NCI-H1436 treated with DMSO at 0.1 percent for 48 hours (cell line): ENCODE results near the gene HES6.

ENCODE experiments used
- DNase-seq: peaks from one replicate; lab custom pipeline; 2025; lab: John Stamatoyannopoulos, UW

Gene HES6, protein sequence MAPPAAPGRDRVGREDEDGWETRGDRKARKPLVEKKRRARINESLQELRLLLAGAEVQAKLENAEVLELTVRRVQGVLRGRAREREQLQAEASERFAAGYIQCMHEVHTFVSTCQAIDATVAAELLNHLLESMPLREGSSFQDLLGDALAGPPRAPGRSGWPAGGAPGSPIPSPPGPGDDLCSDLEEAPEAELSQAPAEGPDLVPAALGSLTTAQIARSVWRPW

DNA sequence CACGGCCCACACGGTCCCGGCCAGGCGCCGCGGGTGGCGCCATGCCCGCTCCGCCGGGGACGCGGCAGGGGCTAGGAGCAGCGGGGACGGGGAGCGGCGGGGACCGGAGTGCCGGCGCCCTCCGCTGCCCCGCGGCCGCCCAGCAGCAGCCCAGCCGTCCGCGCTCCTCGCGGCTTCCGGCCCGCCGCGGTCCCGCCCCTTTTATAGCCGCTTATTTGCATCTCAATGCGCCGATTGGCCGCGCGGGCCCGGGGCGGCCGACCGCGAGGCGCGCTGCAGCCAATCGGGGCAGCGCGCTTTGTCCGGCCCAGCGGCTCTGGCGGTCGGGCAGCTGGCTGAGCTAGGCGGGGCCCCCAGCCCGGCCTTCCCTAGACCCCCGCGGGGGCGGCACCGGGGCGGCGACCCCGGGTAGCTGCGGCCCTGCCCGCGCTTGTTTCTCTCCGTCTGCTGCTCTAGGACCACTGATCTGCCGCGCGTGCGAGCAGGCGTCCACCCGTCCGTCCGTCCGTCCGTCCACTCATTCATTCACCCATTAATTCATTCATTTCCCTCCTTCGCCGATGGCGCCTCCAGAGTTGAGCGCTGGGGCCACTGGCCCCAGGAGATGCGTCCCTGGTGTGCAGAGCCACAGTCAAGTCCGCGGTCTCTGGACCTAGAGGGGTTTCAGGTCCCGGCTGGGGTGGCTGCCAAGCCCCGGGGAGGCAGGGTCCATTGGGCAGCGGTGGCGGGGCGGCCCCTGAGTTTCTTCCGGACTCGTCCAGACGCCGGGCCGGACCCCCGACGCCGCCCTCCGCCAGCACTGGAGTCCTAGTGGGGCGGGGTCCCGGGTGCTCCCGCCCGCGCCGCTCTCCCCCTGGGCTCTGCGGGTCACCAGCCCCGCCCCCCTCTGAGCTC lies at the start of gene HES6:
HES6 (minus strand) TSS at position 176 of the 894 bp plus-strand sequence; CDS start at position 43, 133 bp downstream.
- DNase-seq = peak; percentile 53

DNA sequence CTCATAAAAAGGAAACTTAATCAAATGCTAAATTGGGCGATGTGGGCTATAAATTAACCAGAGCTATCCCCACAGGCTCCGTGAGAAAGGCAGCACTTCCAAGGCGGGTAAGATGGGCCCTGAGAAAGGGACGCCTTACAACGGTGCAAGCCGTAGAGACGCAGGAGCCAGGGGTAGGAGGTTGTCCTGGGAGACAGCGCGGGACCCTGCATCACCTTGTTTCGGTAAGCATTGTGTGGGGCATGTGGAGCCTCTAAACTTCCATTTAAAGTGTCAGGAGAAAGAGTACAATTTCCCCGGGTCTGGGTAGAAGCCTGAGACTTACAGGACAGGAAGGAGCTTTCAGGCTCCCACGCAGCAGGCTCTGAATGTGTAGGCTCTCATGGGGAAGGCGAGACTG lies 49.7 kb upstream of the HES6 start:
- DNase-seq = no peak

DNA sequence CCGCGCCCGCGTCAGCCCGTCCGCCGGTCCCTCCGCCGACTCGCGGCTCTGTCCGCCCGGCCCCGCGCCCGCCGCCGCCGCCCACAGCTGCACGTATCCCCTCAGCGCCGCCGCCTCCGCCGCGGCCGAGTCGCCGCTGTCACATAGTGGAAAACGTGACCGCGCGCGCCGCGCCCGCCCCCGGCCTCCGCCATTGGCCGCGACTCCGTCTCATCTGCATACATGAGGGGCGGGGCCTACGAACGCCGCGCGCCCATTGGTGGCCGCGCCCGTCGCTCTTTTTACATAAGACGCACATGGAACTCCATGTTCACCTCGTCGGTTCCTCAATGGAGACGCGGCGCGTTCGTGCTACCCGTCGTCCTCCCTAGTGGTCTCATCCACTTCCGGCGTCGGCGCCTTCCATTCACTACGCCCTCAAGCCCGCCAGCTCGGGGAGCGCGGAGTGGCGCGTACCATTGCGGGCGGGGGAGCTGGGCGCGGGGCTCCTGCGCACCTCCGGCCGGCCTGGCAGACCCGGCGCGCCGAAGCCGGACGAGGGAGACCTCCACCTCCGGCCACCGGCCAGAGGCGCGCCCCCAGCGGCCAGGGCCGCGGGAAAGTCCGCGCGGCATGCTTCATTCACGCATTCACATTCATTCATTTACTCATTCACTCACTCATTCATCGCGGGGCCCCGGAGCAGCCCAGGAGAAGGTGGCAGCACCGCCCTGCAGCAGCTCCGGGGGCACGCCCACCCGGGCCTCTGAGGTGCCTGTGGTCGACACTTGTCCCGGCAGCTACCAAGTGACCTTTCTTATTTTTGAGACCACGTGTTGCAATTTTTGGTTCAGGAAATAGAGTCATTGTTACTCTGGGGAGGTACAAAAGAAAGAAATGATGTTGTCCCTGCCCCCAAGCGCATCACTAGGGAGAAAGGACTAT lies 49.1 kb upstream of the HES6 start:
- peak; percentile 93 for DNase-seq

DNA sequence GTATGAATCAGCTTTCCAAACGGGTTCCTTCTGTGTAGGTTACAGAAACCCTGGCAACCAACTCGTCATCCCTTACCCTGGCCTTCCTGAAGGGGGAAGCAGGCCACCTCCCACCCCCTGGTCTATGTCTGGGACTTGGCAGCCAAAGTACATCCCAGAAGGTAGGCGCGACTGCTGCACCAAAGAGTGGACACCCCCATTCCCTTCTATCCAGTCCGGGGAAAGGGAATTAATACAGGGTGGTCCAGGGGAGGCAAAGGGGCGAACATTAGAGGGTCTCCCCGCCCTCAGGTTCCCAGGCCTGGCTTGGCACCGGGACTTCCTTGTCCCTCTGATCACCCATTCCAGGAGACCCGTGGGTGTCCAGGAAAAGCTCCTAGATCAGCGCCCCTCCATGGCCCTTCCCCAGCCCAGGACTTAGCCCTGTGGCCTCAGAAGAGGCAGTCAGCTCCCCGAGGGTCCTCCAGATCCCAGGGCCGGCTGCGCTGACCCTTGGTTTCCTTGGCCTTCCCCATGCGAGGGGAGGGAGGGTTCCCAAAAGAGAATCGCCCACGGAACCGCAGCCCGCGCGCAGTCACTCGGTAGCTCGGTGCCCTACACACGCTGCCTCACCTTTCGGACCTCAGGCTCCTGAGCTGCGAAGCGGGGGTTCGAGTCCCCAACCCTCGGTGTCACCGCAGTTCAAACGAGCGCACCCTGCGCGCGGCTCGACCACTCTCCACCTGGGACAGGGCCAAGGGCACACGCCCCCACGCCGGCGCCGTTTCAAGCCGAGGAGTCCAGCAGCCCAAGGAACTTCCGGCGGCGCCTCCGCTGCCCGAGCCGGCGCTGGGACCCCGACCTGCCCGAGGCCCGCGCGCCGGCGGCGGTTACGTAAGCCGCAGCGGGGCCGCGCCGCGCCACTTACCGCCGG lies 48.2 kb upstream of the HES6 start, which contains the start of gene PER2:
PER2 (minus strand) TSS at position 874 of the 913 bp plus-strand sequence. CDS start 10,674 bp downstream, outside the sequence.
- no peak for DNase-seq

DNA sequence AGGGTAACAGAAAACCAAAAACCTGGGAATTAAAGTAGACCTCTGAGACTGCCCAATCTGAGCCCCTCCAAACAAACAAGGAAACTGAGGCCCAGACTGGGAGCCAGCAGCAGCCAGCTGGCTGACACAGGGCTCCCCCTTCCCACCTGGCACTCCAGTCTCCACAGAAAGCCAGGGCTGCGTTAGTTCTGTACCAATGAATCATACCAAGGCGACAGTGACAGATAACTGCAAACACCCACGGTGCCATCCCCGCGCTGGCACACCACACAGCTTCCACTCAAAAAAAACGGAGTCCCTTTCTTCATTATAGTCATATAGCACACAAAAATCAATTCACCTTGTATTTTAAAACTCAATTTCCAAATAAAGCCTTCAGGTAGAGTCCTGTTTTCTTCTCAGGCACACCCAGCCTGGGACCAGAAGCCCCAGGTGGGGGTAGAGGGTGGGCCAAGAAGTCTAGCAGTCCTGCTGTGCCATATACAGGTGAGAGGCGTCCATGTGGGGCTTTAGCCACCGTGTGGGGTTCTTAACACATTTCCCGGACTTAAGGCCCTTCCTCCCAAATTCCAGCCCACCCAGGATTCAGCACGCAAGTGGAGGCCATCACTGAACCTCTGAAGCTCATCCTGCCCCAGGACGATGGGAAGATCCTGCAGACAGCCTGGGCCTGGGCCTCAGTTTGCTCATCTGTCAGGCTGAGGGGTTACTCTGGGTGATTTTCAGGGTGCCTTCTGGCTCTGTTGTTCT lies 47.3 kb upstream of the HES6 start:
- DNase-seq = no peak

DNA sequence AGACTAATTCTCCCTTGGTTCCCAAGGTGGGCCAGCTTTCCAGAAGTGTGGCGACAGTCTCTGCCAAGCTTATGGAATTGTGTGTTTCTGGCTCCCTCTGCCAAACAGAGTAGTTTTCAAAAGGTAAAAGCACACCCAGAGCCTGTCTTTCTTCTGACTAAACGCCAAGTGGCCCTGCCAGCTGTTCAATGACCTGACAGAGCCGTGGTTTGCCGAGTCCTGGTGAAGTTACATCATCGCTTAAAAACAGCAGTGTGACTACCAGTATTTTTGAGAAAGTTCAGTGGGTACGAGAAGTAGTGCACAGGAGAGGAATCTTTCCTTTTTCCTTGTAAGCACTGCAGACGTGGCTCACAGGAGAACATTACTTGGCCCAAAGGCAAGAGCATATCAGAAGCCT lies 46.7 kb upstream of the HES6 start:
- DNase-seq = no peak

DNA sequence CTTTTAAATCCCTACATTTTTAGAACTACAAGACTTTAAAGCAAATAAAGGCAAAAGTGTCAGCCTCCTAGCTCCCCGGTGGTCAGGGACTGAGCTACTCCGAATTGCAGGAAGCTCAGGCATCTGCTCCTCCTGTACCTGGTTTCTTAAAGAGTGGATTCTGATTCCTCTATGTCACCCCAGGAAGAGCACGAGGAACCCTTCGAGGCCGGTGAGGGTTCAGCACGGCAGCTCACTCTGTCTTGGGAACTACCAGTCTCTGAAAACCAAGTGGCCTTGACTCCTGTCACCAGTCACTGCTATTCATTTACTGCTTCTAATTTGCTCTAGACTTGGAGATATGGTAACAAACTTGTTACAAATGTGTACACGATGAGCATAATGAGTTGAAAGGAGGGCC lies 46.3 kb upstream of the HES6 start:
- no peak for DNase-seq

DNA sequence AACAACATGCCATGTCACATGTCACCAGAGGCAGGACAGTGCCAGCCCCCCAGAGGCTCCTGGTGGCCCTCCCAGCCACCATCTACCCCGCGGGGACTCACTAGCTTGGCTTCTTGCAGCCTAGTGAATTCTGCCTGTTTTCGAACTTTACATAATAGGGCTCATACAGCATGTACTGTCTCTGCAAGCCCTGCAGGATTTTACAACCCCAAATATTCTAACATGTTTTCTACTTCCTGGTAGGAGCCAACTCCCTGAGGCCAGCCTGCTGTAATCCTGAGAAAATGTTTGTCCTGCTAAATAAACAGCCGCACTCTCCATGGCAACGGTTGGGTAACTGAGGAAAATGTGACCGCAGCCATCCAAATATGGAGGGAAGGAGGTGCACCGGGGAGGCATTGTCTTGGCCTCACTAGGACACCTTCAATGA lies 45.8 kb upstream of the HES6 start:
- DNase-seq = no peak

DNA sequence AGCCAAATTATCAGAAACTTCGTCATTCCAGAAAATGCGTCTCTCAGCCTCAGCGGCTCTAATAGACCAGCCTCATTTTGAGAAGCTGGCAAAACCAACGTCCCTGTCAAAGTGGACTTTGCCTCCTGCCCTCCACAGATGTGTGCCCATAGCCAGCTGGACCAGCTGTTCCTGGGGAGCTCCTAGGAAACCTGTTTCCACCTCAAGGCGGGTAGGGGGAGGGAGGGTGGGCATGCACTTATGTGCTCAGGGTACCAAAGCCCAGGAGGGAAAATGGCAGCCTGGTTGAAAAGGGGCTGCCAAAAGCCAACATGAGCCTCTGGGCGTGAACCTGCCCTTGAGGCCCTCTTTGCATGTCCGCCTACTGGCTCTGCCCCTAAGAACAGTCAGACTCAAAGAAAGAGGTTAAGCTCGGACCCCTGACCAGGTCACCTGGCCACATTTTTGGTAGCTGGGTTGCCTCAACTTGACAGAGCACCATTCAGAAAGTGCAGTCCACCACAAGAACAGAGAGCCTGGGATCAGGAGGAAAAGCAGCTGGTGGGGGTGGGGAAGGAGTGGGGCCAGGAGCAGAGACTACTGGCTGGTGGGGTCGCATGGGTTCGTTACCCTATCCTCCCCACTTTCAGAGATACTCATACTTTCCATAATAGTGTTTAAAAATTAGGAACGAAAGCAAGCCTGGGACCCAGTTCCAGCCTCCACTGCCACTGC lies 45.1 kb upstream of the HES6 start:
- no peak for DNase-seq

DNA sequence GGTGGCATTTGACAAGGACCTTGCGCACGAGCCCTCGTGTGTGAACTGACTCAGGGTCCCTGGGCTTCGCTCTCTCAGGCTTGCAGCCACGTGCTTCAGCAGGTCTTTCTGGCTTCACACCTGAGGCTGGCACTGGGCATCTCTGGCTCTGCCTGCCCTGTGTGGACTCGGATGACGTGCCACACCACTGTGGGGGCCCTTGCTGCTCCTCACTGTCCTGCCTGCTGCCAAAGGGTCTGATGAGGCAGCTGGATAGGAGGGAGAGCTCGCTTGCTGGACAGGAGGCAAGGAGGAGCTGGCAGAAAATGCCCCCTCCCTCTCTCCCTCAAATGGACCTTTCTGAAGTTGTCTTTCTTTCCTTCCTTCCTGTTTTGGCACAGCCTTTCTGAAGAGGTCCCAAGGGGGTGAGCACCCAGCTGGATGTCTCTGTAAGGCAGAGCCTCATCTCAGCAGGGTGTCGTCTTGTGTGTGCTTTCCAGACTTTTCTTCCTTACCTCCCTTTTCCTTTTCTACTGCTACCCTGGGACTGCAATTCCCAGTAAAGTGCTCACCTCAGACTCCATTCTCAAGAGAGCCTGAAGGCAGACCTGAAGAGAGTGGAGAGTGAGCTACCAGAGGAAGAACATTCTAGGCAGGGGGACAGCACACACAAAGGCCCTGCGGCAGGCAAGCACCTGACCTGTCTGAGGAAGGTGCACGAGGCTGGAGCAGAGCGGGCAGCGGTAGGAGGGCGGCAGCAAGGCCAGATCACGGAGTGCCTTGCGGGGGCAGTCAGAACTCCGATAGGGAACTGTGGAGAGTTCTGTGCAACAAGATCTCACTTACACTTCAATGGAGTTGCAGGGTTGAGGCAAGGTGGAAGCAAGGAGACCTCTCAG lies 43.3 kb upstream of the HES6 start:
- no peak for DNase-seq

DNA sequence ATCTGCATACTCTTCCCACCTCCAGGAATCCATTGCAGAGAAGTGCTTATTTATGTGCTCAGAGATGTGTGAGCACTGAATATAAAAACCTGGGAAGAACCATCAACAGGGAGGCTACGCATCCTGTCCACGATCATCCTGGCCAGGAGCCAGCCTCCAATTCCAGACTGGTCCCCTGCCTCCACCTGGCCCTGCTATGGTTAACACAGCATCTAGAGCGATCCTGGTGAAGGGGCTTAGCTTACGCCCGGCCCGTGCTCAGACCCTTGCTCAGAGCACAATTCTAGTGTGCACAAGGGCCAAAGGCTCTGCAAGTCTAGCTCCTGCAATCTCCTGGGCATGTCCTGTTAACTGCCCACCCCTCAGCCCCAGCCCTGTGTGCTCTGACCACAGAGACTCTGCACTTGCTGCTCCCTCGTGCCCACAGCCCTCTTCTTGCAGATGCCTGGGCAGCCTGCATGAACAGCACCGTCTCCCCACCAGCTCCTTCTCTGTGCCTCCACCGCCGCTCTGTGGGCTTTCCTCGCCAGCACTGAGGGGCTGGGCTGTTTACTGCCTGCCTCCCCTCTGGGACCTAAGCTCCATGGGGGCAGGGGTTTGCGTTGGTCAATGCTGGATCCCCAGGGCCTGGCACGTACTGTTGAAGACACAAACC lies 42.1 kb upstream of the HES6 start:
- DNase-seq = no peak

DNA sequence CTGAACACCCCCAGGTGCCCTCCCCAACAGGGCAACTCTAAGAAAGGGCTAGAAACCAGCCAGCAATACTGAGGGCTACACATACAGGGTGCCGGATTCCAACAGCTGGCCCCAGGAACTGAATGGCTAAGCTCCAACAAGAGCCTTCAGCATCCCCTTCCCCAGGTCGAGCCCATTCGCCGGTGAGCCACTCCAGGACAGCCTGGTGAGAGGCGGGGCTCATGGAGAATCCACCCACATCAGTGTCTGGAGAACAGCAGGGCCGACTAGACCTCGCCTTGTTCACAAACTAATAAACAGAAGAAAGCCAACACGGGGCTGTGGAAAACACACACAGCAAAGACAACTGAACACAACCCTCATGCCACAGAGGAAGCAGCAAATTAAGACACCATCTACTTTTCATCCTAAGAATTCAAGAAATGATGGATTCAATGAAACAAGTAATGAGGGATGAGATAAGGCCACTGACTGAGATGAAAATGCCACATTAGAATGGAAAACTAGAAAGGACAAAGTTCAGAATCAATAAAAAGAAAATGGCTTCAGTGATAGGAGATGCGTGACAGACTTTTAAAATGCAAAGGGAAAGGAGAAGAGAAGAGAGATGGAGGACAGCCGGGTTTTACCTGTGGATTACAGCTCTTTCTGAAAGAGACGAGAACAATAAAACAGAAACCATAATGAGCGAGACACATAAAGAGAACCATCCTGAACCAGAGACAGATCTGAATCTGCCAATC lies 40.4 kb upstream of the HES6 start:
- no peak for DNase-seq

DNA sequence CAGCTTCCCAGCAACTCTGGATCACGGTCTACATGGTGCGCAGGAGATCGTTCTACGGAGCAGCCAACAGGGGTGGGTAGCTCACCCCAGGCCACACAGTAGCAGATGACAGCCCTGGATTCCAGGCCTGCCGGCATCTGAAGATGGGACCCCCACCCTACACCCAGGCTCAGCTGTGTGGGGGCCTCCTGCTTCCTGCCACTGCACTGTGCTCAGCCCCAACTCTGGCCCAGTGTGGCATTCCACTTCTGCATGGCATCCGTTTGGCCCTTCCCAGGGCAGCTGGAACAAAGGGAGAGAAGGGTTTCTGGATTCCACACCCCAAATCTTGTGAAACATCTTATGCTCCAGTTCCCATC lies 39.5 kb upstream of the HES6 start:
- DNase-seq = no peak

DNA sequence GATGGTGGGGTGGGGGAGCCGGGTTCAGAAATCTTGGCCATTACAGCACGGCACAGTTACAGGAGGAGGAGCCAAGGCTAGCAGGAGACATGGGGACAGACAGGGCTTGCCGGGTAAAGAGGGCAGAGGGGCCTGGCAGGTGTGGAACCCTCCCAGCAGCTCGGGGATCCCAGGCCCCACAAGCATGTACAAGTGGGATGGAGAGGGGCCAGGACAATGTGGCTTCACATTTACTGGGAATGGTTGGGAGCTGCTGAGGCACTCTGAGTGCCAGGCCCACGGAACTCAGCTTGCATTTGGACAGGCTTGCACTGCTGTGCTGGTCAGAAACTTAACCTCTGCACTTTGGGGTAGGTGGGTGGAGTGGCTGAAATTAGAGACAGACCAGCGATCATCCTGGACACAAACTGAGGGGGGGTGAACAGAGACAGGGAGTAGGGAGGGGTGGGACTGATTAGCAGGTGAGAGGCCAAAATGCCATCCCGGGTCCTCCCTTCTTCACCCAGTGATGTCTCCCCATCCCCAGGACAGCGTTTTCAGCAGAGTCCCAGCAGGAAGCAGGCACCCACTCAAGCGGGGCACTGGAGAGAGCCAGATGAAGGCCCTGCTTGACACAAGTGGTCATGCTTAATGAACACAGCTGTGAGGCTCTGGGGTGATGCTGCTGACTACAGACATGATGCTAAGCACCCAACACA lies 38.9 kb upstream of the HES6 start:
- DNase-seq = no peak

DNA sequence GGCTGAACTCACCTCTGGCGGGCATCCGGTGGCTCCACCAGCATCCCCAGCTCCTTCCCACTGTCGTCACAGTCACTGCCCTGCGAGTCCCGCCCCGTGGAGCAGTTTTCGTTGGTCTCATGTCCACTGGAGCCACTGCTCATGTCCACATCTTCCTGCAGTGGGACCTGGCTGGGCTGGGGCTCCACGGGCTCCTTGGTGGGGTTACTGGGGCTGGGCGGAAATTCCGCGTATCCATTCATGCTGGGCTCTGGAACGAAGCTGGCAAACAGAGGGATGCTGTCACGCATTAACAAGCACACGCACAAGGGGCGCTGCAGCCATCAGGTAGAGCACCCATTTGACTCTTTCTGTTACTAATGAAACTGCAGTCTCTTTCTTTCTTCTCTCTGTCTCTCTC lies 37.9 kb upstream of the HES6 start:
- no peak for DNase-seq

DNA sequence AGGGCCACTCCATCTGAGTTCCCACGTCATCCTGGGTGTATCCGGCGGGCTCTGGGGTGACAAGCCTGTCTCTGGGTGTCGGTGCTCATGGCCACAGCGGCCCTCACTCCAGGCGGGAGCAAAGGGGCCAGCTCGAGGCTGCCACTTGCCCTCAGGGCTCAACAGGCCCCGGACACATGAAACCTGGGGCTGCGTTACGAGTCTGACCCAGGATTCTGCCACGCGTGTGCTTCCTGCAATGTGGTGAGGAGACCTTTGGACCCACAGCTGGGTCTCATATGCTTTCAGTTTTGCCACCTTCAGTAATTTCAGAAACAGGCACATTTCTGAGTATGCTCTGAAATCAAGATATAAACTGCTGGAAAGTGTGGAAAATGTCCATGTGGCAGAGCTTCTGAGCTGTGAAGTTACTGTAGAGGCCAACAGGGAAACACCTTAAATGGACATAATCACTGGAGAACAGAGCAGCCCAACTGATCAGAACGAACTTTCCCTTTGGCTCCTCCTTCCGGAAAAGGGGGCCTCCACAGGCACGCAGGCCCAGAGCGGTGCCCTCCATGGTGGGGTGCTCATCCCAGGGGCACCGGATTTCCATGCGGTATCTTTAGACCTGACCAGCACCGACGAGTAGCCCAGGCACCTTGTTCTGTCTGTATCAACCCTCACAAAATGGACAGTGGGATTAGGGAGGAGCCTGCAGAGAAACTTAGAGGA lies 34.5 kb upstream of the HES6 start:
- DNase-seq = no peak
